GM12864 (cell line): ENCODE results near the gene PAK4.
A peak's percentile ranks its signal among the peaks of the same experiment; 100 is the strongest.
"Not testable (repeated sequence)": the region's sequence is repeated elsewhere in the genome, so short reads cannot be mapped to it uniquely, and the experiment has no call there.

Experiments used
- DNase-seq: peaks from one replicate; pipeline ENCODE4 v3.0.0-alpha.2; 2011; ENCODE audit warnings: low read depth
- H3K4me3 ChIP-seq: 2 replicates; pipeline ENCODE4 v1.5.1; 2011; ENCODE audit warnings: mild to moderate bottlenecking, low read depth, low read length, control low read depth
- CTCF ChIP-seq: IDR thresholded peaks from 2 replicates; pipeline ENCODE4 v1.5.1; 2011; ENCODE audit warnings: low read depth, mild to moderate bottlenecking, moderate library complexity, low read length, control low read depth, inconsistent platforms; ENCODE audit errors: missing control alignments

The PAK4 gene

GRCh38 chr19:39211731-39212374, 86.3 kb downstream of the PAK4 start:
- no peak overlapping the region for H3K4me3 ChIP-seq
- no peak for DNase-seq
- no peak for TF ChIP-seq CTCF

GRCh38 chr19:39212375-39212742, 86.8 kb downstream of the PAK4 start:
- no peak overlapping the region for H3K4me3 ChIP-seq
- no peak for DNase-seq
- peak; percentile 59 for TF ChIP-seq CTCF

GRCh38 chr19:39215323-39215722, 89.7 kb downstream of the PAK4 start:
- DNase-seq, H3K4me3 ChIP-seq: not testable (repeated sequence)

GRCh38 chr19:39217094-39217493, 91.5 kb downstream of the PAK4 start:
- DNase-seq, result no peak
- H3K4me3 ChIP-seq, result no peak overlapping the region
- TF ChIP-seq CTCF, result no peak

- DNase-seq, result no peak
- TF ChIP-seq CTCF, result no peak
- H3K4me3 ChIP-seq, result no peak overlapping the region
Observed at GRCh38 chr19:39218230-39219007, 92.8 kb downstream of the PAK4 start.

- H3K4me3 ChIP-seq, DNase-seq: not testable (repeated sequence)
Observed at GRCh38 chr19:39219108-39219507, 93.5 kb downstream of the PAK4 start.

- no peak for DNase-seq
- no peak for TF ChIP-seq CTCF
Observed at GRCh38 chr19:39223703-39224279, 98.2 kb downstream of the PAK4 start.

GRCh38 chr19:39224910-39225309, 99.3 kb downstream of the PAK4 start:
- no peak for DNase-seq
- H3K4me3 ChIP-seq, result no peak overlapping the region
- peak; percentile 15 for TF ChIP-seq CTCF

More at GRCh38 chr19:39223703-39224279, 98.2 kb downstream of the PAK4 start:
- no peak overlapping the region for H3K4me3 ChIP-seq
